Activated CD4-positive, alpha-beta T cell treated with anti-CD3 and anti-CD28 coated beads for 36 hours (primary cell): ENCODE data around the gene MGRN1. TPM values are rescaled to one million over a fixed set of nuclear protein-coding genes. Genes with fewer than 3 reads are reported as not detected.

Experiments used
- ATAC-seq: fragments of 200-7000 bp; cut with Tn5 transposase; one replicate; pipeline ENCODE4 v1.10.0; 2021; ENCODE audit warnings: mild to moderate bottlenecking, moderate library complexity
- CTCF ChIA-PET: fragments of 350-600 bp; sonication (Branson Sonifier 250); formaldehyde crosslinking; loops from one replicate; lab custom pipeline; 2021; ENCODE audit warnings: antibody characterized with exemption; lab: Charles Lee
- POLR2A ChIA-PET: fragments of 350-600 bp; sonication (Branson Sonifier 250); formaldehyde crosslinking; loops from one replicate; lab custom pipeline; 2021; ENCODE audit warnings: antibody characterized with exemption, inconsistent platforms; lab: Charles Lee
- DNase-seq: peaks from one replicate; pipeline ENCODE4 v3.0.0-alpha.2; 2020
- H3K27ac Mint-ChIP-seq: one replicate; pipeline ENCODE4 v1.8.0; 2021; ENCODE audit warnings: mixed read lengths
- H3K27me3 Mint-ChIP-seq: one replicate; pipeline ENCODE4 v1.8.0; 2021; ENCODE audit warnings: mixed read lengths
- H3K36me3 Mint-ChIP-seq: one replicate; pipeline ENCODE4 v1.8.0; 2021; ENCODE audit warnings: low read depth, mixed read lengths
- H3K4me1 Mint-ChIP-seq: one replicate; pipeline ENCODE4 v1.8.0; 2021; ENCODE audit warnings: mixed read lengths
- H3K4me3 Mint-ChIP-seq: one replicate; pipeline ENCODE4 v1.8.0; 2021; ENCODE audit warnings: mild to moderate bottlenecking, moderate library complexity, mixed read lengths
- H3K9me3 Mint-ChIP-seq: one replicate; pipeline ENCODE4 v1.8.0; 2021; ENCODE audit warnings: low read depth, mixed read lengths
- intact Hi-C, 2 experiments: fragments of 100-400 bp; cut with DNase I in 1 of 2; cut with micrococcal nuclease in 1 of 2; formaldehyde crosslinking; loops; one replicate each; pipeline versions ENCODE4 v1.14.2 to v1.15.1; 2022 to 2024; cut with DNase I, micrococcal nuclease
- total RNA-seq, 2 experiments: library from RNA; stranded (reverse); gene quantifications; one replicate each; pipeline ENCODE4 v1.2.3, GENCODE V29; 2021

Gene MGRN1
- total RNA-seq, 2 experiments from 2014 or later, result 65.0 to 75.4 TPM

DNA sequence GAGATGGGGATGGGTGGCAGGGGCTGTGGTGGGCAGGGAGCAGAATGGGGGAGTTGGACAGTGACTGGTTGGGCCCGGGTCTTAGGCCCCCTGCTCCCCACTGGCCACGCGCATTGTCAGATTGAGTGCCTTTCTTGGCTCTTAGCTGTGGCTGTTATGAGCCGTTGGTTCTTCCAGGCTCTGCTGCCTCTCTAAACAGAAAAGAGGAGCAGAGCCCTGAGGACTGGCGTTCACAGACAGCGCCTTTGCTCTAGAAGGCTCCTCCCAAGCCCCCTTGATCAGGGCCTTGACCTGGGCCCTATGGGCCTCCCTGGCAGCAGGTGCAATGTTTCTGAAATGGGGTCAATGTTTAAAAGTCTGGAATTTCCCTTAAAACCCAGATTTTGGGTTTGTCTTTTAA is 54.0 kb downstream of the MGRN1 start:
- Mint-ChIP-seq H3K36me3 (peaks cover 15% of the 10 kb centered on the region), H3K9me3 (no peaks in the 10 kb centered on the region), H3K4me3 (no peak overlapping the region), H3K27me3 (no peaks in the 10 kb centered on the region), H3K4me1 (peaks cover 27% of the 10 kb centered on the region), H3K27ac (peak overlapping the region; percentile 26)
- ATAC-seq (no peak), DNase-seq (no peak)
- ChIA-PET POLR2A (no interaction called here), CTCF (no interaction called here)
- intact Hi-C loops, result loop anchor here in 1 of 2 experiments (5.0 kb wide), 1 partner anchor 51 kb away; no protein-coding TSS in a partner anchor

DNA sequence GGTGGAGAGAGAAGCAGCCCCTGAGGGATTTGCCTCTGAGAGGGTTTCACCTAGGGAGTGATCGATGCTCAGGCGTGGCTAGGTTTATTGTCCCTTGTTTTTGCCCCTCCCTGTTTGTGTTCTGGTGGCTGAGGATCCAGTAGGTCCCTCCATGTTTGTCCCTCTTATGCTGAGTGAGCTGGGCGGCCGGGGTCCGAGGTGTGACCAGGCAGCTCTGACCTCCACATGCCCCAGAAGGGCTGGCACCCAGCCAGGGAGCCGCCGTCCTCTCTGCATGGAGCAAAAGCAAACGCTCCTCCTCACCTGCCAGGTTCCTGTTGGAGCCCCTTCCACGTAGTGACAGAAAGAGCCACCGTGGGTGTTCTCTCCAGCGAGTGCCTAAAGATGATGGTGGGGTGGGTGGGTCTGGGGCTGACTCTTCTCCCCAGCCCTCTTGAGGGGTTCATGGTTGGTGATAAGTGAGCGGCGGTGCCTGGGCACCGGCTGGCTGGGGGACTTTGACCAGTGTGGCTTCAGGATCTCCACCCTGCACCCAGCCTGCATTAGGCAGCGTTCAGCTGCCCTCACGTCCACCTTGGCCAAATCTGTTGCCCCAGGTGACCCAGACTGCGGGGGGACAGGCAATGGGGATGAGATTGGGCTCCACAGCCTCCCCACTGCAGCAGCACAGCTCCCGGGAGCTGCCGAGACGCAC is 54.7 kb downstream of the MGRN1 start:
- H3K27ac Mint-ChIP-seq, result no peak overlapping the region
- ATAC-seq (no peak), DNase-seq (no peak)
- peaks cover 27% of the 10 kb centered on the region for H3K4me1 Mint-ChIP-seq
- peaks cover 14% of the 10 kb centered on the region for H3K36me3 Mint-ChIP-seq
- H3K9me3 Mint-ChIP-seq, result no peaks in the 10 kb centered on the region
- H3K4me3 Mint-ChIP-seq, result no peak overlapping the region
- ChIA-PET POLR2A (no interaction called here), CTCF (no interaction called here)
- intact Hi-C loops, result loop anchor here in 1 of 2 experiments (5.0 kb wide), 1 partner anchor 52 kb away; no protein-coding TSS in a partner anchor
- no peaks in the 10 kb centered on the region for H3K27me3 Mint-ChIP-seq

DNA sequence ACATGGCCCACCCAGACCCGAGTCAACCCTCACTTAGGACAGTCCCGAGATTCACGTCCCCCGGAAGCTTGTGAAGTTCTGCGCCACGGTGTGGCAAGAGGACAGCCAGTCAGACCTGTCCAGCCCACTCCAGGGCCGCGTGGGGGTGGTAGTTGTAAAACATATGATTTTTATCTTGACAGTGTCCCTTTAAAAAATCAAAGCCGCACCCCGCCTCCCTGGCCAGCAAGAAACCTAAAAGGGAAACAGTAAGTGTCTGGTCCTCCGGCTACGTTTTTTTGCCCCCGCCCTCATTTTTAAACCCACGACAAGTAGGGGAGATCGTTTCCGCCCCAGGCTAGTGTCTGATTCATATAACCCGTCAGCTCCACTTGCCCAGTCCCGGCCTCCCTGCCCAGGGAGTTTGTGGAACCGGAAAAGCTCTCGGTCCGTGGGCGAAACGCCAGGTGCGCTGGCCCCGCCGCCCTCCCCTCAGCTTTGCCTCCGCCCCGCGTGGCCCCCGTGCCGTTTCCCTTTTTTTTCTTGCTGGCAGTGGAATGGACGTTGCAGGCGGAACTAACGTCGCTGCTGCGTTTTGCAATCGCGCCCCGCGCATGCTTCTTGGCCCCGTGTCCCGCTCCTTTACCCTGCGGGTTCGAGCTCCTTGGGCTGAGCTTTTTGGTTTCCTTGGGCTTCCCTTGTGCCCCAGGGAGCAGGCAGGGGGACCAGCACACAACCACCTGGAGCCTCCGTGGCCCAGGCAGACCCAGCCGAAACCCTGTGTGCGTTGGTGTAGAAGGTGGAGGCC is 55.4 kb downstream of the MGRN1 start:
- Mint-ChIP-seq H3K4me3 (no peak overlapping the region), H3K27me3 (no peaks in the 10 kb centered on the region), H3K36me3 (peaks cover 17% of the 10 kb centered on the region), H3K27ac (peak overlapping the region; percentile 31), H3K4me1 (peaks cover 27% of the 10 kb centered on the region), H3K9me3 (no peaks in the 10 kb centered on the region)
- intact Hi-C loops, result loop anchor here in 1 of 2 experiments (5.0 kb wide), 1 partner anchor 53 kb away; no protein-coding TSS in a partner anchor
- POLR2A ChIA-PET, result no interaction called here
- ATAC-seq (no peak), DNase-seq (peak; percentile 17)
- CTCF ChIA-PET, result no interaction called here

DNA sequence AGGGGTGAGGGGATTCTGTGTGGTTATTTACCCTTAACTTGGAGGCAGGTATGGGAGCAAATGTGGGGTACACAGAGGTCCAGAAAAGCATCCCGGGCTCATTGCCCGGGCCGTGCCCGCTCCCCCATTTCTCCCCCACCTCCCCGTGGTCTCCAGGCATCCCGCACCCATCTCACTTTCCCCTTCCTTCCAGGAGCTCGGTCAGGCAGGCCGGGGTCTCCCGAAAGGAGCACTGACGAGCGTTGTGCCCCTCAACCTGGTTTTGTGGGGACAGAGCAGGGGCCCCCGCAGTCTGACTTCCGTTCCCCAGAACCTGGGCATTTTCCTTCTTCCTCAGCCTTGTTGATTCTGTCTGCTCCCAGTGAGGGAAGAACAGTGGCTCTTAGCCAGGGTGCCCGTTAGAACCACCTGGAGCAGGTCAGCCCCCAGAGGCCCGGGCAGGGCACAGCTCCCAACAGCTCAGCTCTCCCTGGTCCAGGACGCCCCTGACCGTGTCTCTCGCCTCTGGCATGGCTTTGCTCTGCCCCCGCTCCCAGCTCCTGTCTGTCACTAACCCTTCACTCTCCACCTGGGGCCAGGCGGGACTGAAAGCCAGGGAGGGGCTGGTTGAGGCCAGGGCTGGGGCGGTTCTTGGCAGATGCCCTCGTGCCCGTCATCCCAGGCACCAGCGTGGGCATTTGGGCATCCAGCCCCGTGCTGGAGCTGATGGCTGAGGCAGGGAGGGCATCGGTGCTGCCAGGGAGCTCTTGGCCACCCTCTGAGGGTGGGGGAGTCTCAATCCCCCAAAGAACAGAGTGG is 56.2 kb downstream of the MGRN1 start:
- no peak for DNase-seq
- intact Hi-C loops, result no loop called here
- Mint-ChIP-seq H3K9me3 (no peaks in the 10 kb centered on the region), H3K4me1 (peaks cover 22% of the 10 kb centered on the region), H3K27me3 (no peaks in the 10 kb centered on the region), H3K4me3 (peak overlapping the region; percentile 35), H3K36me3 (peaks cover 19% of the 10 kb centered on the region), H3K27ac (no peak overlapping the region)
- ChIA-PET CTCF (interaction anchor here (0.6 kb wide), 1 partner anchor 20 kb away, joined by 3 read pairs; no protein-coding TSS in a partner anchor), POLR2A (no interaction called here)
- ATAC-seq, result no peak

DNA sequence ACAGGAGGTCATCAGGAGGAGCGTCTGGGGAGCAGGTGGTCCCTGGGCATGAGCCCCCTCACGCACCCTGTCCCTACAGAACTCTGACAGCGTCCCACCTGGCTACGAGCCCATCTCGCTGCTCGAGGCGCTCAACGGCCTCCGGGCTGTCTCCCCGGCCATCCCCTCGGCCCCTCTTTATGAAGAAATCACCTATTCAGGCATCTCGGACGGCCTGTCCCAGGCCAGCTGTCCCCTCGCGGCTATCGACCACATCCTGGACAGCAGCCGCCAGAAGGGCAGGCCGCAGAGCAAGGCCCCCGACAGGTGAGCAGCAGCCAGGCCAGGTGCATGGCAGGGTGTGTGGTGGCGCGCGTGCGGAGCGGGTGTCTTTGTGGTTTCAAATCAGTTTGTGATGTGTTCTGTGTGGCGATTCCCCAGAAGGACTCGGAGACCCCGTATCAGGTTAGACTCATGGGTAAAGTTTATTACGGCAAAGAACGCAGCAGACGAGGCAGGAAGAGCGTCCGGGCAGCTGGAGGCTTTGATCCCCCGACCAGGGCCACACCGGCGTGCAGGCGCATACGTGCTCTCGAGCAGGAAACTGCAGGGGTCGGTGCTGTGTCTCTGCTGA is 57.0 kb downstream of the MGRN1 start:
- DNase-seq, result peak; percentile 31
- peak; percentile 12 for ATAC-seq
- peaks cover 14% of the 10 kb centered on the region for H3K36me3 Mint-ChIP-seq
- no peaks in the 10 kb centered on the region for H3K27me3 Mint-ChIP-seq
- peak overlapping the region; percentile 63 for H3K27ac Mint-ChIP-seq
- peaks cover 15% of the 10 kb centered on the region for H3K4me1 Mint-ChIP-seq
- POLR2A ChIA-PET, result interaction anchor here (0.7 kb wide), 1 partner anchor 17 kb away, joined by 3 read pairs; no protein-coding TSS in a partner anchor
- H3K9me3 Mint-ChIP-seq, result no peaks in the 10 kb centered on the region
- intact Hi-C loops, result no loop called here
- CTCF ChIA-PET, result interaction anchor here (0.6 to 1.0 kb wide), 2 partner anchors 21 to 154 kb away, joined by 3 read pairs; no protein-coding TSS in a partner anchor
- no peak overlapping the region for H3K4me3 Mint-ChIP-seq

DNA sequence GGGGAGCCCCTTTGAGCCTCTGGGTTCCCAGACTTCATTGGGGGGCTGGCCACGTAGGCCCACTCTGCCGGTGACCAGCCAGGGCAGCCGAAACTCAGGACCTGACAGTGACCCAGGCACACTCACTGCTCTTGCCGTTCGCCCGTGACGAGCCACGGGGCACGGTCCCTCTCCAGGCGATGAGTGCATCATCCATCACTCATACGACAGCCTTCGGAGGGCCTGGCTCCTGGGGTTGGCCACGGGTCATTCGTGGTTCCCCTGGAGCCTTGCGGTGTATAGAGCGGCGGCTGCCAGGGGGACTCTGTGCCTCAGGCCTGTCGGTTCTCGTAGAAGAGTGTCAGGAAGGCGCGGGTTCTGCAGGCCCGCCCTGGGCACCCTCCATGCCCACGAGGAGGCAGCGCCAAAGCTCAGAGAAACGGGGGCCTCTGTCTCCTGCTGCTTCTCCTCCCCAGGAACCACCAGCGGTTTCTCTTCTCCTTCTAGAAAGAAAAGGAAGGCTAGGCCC is 57.5 kb downstream of the MGRN1 start:
- intact Hi-C loops, result no loop called here
- Mint-ChIP-seq H3K27me3 (no peaks in the 10 kb centered on the region), H3K27ac (no peak overlapping the region), H3K4me3 (no peak overlapping the region), H3K36me3 (peaks cover 9% of the 10 kb centered on the region), H3K4me1 (peaks cover 9% of the 10 kb centered on the region), H3K9me3 (no peaks in the 10 kb centered on the region)
- no peak for ATAC-seq
- ChIA-PET CTCF (interaction anchor here (0.6 to 1.0 kb wide), 3 partner anchors 30 to 877 kb away, joined by 3 read pairs; no protein-coding TSS in a partner anchor), POLR2A (interaction anchor here (0.7 kb wide), 1 partner anchor 18 kb away, joined by 3 read pairs; no protein-coding TSS in a partner anchor)
- no peak for DNase-seq

DNA sequence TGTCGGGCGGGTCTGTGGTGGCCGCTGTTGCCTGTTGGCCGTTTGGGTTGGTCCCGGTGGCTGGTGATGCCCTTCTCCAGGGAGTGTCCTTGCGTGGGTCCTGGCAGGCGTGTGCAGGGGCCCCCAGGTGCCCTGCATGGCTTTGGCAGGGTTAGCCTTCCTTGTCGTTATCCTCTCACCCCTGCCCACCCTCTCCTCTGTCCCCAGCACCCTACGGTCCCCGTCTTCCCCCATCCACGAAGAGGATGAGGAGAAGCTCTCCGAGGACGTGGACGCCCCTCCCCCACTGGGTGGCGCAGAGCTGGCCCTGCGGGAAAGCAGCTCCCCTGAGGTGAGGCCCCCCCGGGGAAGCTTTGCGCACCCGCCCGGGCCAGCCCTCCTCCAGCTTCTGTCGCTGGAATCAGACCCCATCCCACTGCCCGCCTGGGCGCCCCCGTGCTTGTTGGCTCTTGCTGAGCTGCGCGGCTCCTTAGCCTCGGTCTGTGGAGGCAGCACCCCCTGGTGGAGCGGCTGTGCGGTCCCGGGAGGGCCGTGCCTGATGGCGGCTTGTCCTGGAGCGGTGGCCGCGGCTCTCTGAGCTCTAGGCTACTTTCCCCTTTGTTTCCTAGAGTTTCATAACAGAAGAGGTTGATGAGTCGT is 58.1 kb downstream of the MGRN1 start:
- H3K4me3 Mint-ChIP-seq, result no peak overlapping the region
- peaks cover 7% of the 10 kb centered on the region for H3K4me1 Mint-ChIP-seq
- H3K27ac Mint-ChIP-seq, result no peak overlapping the region
- H3K9me3 Mint-ChIP-seq, result no peaks in the 10 kb centered on the region
- peak; percentile 79 for DNase-seq
- no peaks in the 10 kb centered on the region for H3K27me3 Mint-ChIP-seq
- H3K36me3 Mint-ChIP-seq, result peaks cover 12% of the 10 kb centered on the region
- intact Hi-C loops, result no loop called here
- peak; percentile 79 for ATAC-seq
- ChIA-PET CTCF (interaction anchor here (0.6 to 1.3 kb wide), 5 partner anchors 12 to 877 kb away, joined by 3 read pairs; no protein-coding TSS in a partner anchor), POLR2A (interaction anchor here (0.7 kb wide), 1 partner anchor 52 kb away, joined by 6 read pairs; the partner anchor contains the start of genes ANKS3 and DNAAF8)

DNA sequence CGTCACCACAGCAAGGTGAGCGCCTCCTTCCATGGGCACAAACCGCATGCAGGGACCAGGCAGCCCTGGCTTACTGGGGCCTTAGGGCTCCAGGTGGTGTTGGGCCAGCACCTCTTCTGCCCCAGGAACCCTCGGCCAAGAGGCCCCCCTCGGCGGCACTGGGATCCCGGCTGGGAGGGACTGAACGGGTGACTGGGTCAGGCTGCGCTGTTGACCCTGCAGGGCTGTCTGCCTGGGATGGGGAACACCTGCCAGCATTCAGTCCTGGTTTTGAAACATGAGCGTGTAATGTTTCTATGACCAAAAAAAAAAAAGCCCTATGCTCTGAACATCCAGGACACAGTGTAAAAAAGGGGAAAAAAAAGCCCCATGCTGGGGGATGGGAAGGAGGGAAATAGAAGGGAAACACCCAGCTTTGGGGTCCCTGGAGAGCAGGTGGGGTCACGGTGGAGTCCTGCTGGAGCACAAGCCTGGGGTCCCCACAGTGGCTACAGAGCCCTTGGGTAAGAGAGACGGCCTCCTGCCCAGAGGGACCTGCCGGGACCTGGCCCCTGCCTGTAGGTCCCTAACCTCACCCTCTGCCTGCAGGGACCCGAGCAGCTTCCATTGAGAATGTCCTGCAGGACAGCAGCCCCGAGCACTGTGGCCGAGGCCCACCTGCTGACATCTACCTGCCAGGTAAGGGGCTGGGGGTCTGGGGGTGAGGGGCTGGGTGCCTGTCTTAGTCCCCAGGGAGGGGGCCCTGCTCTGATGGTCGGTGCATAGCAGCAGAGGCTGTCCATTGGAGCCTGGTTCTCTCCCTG is 58.8 kb downstream of the MGRN1 start:
- POLR2A ChIA-PET, result interaction anchor here (0.7 kb wide), 1 partner anchor 51 kb away, joined by 6 read pairs; the partner anchor contains the start of genes ANKS3 and DNAAF8
- Mint-ChIP-seq H3K9me3 (no peaks in the 10 kb centered on the region), H3K4me1 (peaks cover 4% of the 10 kb centered on the region), H3K36me3 (peaks cover 12% of the 10 kb centered on the region), H3K4me3 (no peak overlapping the region), H3K27ac (no peak overlapping the region), H3K27me3 (no peaks in the 10 kb centered on the region)
- DNase-seq, result no peak
- ATAC-seq, result no peak
- CTCF ChIA-PET, result interaction anchor here (0.8 to 1.3 kb wide), 3 partner anchors 12 to 177 kb away, joined by 3 read pairs; no protein-coding TSS in a partner anchor
- intact Hi-C loops, result no loop called here

DNA sequence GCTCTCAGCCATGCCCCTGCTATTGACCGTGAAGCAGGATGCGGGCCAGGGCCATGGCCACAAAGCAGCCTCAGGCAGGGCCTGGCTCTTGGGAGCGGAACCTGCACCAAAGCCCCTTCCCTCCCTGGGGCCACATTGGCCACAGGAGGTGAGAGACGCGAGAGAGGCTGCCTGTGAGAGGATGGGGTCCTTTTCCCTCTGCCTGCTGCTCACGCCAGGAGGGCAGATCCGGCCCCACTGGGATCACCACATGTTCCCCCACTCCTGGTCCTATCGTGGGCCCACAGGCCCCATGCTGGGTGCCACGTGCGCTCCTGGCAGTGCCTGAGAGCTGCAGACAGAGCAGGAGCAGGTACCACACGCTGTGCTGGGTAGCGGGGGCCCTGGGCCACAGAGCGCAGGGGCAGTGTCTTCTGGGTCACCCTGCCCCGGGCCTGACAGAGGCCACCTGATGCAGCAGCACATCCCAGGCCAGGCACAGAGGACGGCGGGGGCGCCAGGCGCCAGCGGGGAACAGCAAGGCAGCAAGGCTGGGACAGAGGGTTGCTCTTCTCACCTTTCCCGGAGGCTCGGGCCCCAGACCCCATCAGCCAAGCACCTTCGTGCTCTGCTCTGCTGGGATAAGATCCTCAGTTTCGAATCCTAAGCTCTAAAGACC is 59.6 kb downstream of the MGRN1 start:
- ChIA-PET POLR2A (no interaction called here), CTCF (interaction anchor here (1.2 to 1.3 kb wide), 2 partner anchors 10 to 11 kb away, joined by 3 read pairs; no protein-coding TSS in a partner anchor)
- H3K9me3 Mint-ChIP-seq, result no peaks in the 10 kb centered on the region
- H3K36me3 Mint-ChIP-seq, result peaks cover 12% of the 10 kb centered on the region
- no peak overlapping the region for H3K4me3 Mint-ChIP-seq
- H3K27me3 Mint-ChIP-seq, result no peaks in the 10 kb centered on the region
- peaks cover 4% of the 10 kb centered on the region for H3K4me1 Mint-ChIP-seq
- DNase-seq, result no peak
- no peak for ATAC-seq
- no peak overlapping the region for H3K27ac Mint-ChIP-seq
- intact Hi-C loops, result no loop called here
